GM19468 (cell line): ENCODE measurements around the gene RCAN2.
A peak's percentile ranks its signal among the peaks of the same experiment; 100 is the strongest.

ENCODE experiments used
- ATAC-seq: cut with Tn5 transposase; IDR thresholded peaks from one replicate; pipeline ENCODE4 v1.9.1; 2021; ENCODE audit warnings: mild to moderate bottlenecking, moderate library complexity, moderate number of reproducible peaks; ENCODE audit not compliant: unreplicated experiment; ENCODE audit errors: extremely low read depth

Gene RCAN2

DNA sequence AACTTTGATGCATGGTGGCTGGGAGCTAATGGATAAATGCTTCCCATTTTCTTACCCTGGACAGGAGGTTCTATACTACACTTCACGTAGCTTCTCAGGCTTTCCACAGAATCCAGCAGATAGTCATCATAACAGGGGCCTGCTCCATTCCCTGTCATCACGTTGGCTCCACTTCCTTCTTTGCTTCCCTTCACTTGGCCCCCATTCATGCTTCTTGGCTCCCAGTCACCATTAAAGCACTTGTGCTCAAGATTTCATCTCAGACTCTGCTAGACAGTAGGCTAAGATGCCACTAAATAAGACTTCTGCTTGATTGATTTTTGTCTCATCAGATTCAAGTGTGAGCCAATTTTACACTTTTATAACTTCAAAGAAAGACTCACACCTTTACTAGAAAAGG lies 186.0 kb downstream of the RCAN2 start:
- no peak for ATAC-seq

GRCh38 chr6:46302816-46303215 lies 188.4 kb downstream of the RCAN2 start:
- ATAC-seq: no peak

DNA sequence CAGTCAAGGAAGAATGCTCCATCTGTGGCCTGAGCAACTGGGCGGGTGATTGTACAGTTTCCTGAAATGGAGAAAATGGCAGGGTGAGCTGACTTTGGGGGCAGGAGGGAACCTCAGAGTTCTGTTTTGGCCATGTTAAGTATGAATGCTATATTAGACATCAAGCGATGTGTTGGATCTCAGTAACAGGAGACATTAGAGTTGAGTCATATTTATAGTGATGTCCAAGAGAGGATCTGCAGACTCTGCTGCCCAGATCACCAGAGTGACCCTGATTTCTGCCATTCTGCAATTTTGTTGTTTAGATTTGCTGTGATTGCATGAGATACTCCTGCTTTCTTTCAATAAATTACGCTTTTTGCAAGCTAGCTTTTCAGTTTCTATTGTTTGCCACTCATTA lies 189.1 kb downstream of the RCAN2 start:
- no peak for ATAC-seq

GRCh38 chr6:46299253-46299652 lies 192.0 kb downstream of the RCAN2 start:
- no peak for ATAC-seq

GRCh38 chr6:46296586-46296985 lies 194.7 kb downstream of the RCAN2 start:
- ATAC-seq: no peak

DNA sequence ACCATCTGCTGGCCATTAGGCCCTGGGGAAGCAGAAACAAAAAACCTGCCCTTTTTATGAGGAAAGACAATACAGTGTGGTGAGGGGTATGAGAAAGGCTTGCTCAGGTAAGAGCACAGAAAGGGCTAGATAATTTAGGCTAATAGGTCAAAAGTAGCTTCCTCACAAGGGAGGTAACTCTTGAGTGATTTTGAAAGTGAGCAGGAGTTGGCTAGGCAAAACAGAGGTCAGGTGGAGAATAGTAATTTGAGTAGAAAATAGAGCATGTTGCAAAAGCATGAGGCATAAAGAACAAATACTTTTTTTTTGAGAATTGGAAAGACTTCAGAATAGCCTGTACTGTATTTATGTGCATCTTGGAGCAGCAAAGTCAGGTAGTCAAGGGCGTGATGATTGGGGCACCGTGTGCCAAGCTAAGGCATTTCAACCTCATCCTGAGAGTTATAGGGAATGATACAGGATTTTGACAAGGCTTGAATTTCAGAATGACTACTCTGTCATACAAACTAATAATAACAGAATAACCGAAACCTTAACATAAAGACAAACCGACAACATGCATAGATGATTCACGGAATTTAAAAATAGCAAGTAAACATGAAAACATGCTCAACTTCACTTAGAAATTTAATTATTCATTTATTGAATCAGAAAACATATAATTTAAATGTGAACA lies 197.5 kb downstream of the RCAN2 start:
- ATAC-seq: peak; percentile 33

GRCh38 chr6:46291880-46292279 lies 199.4 kb downstream of the RCAN2 start:
- ATAC-seq: no peak

DNA sequence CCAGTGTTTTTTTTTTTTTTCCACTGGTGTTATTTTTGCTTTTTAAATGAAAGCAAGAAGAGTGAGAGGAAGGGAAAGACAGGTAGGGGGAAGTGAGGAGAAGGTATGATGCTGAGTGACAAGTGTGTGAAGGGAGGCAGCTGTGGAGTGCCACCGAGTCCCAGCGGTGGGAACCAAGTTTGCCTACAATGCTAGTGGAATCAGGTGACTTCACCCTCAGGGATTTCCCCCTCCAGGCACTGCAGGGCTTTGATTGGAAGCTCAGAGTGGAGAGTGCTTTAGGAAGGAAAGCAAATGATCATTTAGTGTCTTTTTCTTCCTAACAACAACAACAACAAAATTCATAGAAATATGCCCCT lies 200.0 kb downstream of the RCAN2 start:
- ATAC-seq: no peak

DNA sequence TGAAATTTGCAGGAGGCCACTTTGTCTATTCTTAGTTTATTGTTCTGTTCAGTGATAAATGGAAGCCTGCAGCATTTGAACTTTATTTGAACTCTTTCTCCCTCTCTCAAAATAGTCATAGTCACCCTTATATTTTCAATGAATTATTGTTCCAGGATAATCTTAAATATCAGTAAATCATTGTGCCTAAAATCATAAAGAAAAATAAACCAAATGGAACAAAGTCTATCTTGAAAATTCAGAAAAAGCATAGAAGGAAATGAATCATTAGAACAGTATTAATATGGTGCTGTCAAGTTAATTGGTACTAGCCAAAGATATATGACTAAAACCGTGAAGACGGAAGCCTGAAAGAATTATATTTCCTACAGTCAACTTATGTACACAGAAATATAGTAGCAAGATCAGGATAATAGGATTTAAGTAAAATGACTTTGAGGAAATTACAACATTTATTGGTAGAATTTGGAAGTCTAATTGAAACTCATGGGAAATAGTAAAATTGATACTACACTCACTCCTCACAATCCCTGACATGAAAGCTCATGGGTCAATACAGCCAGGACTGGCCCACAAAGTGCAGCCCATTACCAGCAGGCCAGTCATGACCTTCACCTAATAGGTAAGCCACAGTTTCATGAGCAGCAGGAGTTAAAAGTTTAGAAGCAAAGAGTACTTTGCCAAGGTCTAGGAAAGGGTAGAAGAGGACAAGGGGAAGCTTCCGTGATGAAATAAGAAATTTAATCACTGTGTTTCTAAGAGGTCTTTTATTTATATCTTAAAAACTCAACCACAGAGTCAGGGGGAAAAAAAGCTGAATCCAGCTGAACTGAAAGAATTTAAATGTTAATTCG lies 200.6 kb downstream of the RCAN2 start:
- ATAC-seq: no peak

GRCh38 chr6:46289898-46290297 lies 201.4 kb downstream of the RCAN2 start:
- no peak for ATAC-seq

DNA sequence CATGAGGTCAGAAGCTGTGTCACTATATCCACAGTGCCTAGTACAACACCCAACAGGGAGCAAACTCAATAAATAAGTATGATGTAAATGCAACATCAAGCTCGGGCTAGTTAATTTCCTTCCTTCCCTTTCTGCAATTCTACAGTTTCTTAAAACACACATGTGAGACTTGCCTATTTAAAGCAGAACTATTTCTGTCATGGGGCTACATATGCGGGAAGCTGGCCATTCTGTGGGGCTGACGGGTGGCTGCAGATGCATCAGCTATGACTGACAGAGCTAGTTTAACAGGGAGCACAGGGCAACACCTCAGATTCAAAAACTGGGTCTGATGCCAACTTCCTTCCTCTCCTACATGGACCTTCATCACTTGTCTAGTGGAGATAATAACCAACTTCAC lies 202.4 kb downstream of the RCAN2 start:
- no peak for ATAC-seq

DNA sequence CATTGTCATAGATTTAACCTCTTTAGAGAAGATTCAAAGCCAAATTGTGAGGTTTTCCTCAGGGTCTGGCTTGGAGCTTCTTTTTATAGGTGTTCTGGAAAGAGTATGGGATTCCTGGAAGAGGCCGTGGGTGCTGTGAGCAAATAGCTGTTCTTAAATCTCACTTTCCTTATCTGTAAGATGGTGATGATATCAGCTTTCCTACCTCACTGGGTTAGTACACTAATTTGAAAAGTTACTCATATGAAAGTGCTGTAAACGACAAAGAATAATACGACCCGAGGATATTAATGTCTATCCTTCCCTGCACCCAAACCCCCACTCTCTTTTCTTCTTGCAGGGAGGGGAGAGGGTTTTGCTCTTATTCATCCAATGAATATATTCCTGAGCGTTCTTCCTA lies 203.6 kb downstream of the RCAN2 start:
- no peak for ATAC-seq

- ATAC-seq: no peak
Observed at GRCh38 chr6:46287043-46287442, 204.2 kb downstream of the RCAN2 start.

DNA sequence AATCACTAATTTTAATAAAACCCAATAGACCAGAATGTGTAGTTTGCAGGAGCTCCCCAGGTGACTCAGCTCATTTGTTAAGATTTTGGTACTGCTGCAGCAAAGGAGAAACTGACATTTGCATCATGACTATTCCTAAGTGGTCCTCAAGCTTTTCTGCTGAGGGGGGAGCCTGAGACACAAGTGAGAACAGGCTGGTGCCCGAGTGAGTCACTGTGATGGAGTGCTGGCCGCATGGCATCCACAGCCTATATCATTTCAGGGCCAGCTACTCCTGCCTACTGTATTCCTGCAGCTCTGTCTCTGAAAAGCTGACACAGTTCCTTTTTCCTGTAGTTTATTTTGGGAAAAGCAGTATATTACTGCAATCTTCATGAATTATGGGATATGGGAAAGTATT lies 206.8 kb downstream of the RCAN2 start:
- ATAC-seq: no peak

- no peak for ATAC-seq
Observed at GRCh38 chr6:46281110-46281509, 210.1 kb downstream of the RCAN2 start.

GRCh38 chr6:46279874-46280273 lies 211.4 kb downstream of the RCAN2 start:
- ATAC-seq: no peak

- no peak for ATAC-seq
Observed at GRCh38 chr6:46276576-46277142, 214.6 kb downstream of the RCAN2 start.

- no peak for ATAC-seq
Observed at GRCh38 chr6:46274502-46274901, 216.7 kb downstream of the RCAN2 start.

DNA sequence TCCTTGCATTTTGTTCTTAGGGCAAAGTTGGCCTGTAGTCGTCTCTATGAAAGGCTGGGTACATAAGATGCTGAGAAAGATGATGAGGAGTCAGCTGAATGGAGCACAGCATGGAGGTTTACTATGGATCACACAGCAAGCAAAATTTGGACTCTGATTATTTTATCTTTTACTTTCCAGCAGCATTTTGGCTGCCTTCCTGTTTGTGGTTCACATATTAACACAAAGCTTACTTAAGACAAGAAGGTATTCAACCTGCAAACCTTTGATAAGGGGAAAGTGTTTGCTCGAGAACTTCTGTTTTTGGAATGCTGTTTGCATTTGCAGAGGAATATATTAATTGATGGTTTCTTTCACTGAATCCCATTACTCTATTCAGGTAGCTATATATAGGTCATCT lies 217.3 kb downstream of the RCAN2 start:
- ATAC-seq: no peak

DNA sequence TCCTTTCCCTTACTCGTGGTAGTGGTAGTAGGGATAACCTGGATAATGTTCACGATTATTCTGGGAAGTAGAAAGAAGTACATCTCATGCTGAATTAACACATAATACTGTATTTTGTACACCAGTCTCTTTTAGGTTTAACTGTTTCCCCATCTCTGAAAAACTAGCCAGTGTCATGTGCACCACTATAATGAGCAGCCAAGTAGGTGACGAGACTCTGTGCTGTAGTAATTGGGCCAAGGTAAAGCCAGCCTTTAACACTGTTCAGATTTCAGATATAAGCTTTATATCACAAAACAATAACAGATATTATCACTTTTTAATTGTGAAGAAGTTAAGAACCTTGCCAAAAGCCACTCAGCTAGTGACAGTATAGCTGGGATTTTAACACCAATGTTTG lies 219.5 kb downstream of the RCAN2 start:
- ATAC-seq: no peak

GRCh38 chr6:46271107-46271506 lies 220.1 kb downstream of the RCAN2 start:
- no peak for ATAC-seq

GRCh38 chr6:46270336-46270735 lies 220.9 kb downstream of the RCAN2 start:
- ATAC-seq: no peak
